SHP77 (cell line): Measurements from ENCODE around the gene POC1A.

Experiments used
- DNase-seq, 2 experiments: peaks; one replicate each; lab custom pipeline; 2025; lab: John Stamatoyannopoulos, UW

The POC1A gene

DNA sequence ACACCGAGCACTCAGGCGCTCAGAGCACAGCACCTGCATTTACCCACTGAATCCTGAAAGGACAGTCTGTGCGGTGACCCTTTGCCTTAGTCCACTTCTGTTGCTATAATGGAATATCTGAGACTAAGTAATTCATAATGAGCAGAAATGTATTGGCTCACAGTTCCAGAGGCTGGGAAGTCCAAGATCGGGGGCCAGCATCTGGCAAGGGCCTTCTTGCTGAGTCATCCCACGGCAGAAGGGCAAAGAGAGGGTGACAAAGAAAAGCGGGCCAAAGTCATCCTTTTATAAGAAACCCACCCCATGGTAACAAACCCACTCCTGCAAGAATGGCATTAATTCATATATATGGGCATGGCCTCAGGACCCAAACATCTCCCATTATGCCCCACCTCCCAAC is 27.7 kb downstream of the POC1A start:
- no peak for DNase-seq

DNA sequence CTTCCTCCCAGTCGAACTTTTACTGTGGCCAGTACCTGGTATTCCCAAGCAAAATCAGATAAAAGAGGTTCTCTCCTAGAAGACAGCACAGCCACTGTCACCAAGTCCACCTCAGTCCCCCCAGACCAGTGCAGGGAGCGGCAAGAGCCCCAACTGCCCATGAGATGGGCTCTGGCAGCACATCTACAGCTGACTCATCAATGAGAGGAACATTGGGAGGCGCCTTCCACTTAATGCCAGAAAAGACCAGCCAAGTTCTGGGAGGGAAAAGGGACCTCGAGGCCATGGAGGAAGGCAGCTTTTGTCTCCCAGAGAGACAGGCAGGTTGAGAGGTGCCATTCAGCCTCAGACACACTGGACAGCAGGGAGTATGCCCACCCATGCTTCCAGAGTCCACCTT is 28.2 kb downstream of the POC1A start:
- DNase-seq, result no peak

DNA sequence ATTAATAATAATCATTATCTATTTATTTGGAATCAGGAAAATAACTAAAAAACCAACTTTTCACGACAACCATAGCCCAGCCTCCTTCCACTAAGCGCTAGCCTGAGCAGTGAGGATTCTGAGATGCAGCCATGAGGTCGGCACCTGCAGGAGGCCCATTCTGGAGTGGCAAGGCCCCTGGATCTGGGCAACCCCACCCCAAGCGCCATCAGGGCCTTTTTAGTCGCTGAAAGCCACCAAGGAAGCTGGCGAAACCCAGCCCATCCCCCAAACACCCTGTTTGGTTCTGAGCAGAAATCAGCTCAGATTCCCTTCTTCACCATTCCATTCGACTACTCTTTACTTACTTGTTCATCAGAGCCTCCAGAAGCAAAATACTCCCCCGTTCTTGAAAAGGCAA is 29.5 kb downstream of the POC1A start:
- no peak for DNase-seq

DNA sequence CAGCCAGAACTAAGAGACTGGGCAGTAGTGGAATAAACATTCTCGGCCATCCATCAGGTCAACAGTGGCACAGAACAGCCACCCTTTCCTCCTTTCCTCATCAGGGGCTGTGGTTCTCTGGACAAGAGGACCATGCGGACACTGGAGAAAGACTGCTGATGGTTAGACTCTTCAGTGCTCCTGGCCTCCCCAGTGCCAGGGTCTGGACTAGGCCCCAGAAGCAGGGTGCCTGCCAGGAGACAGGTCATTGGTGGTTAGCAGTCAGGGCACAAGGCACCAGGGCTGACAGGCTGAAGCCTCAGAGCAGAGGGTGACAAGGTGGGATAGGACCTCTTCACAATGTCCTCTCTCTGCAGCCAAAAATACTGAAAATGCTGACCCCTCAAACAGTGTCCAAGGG is 30.1 kb downstream of the POC1A start:
- DNase-seq, result no peak

DNA sequence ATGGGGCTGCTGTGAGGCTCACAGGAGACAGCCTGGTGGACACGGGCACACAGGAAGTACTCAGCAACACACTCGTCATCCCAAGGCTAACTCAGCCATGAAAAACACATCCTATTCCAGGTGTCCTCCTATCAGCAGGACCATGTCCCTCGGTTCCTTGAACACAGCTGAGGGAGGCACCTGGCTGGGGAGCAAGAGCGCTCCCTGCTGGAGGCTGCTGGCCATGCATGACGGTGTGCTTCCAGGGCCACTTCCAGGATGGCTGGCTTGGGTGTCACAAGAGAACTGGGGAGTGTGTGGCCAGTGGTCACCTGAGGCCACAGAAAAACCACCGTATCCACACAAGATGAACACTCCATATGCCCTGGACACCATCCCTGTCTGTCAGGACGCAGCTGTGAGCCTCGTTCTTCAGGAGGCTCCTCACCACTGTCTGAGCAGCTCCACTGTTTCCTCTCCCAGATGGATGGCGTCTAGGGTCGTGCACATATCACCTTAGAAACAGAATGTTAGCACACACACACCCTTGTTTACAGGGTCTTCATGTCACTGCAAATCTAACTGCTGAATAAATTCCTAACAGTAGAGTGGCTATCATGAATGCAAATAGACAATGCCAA is 31.0 kb downstream of the POC1A start:
- peak; percentile 52 to 53 for DNase-seq

DNA sequence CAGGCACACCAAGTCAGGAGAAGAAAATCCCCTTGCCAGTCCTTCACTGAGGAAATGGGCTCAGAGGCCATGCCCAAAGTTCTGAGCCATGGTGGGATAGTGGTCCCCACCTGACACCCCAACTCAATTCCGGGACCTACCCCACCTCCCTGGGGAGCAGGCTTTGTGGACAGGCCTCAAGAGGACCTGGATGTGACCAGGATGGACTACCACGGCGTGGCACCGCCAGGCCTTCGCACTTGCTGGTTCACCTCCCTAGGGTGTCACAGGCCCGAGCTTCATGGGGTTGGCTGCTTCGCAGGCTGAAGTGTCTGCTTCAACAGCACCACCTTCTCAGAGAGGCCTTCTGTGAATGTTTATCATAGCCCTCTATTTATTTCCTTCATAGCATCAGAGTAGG is 31.7 kb downstream of the POC1A start:
- DNase-seq, result no peak

DNA sequence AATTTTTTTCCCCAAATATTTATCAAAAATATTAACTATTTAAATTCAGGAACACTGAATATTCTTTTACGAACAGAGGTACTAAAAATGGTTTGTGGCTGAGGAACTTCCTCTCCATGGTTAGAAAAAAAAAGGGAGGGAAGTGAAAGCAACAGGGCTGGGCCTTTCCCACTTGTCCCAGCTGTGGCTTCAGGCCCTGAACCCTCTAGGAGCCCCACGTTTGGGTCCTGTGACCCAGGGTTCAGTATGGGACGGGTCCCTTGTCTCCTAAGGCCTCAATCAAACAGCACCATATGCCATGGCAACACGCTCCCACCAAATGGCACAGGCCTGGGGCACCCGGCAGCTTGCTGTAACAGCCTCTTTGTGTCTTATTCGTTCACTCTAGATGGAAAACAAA is 32.4 kb downstream of the POC1A start:
- no peak for DNase-seq

DNA sequence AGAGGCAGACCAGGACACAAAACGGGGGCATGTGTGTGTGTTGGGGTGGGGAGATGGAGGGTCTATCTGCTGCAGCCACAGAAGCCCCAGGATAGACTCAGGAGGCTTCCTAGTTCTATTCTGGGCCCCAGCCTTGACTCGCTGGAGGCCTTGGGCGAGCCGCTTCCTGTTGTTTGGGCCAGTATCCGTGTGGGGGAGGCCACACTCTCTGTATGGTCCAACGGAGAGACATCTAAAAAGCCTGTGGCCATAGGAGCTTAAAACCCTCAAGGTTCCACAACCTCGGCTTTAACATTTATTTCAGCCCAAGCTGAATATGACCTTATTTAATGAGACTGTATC is 32.8 kb downstream of the POC1A start:
- DNase-seq, result no peak

DNA sequence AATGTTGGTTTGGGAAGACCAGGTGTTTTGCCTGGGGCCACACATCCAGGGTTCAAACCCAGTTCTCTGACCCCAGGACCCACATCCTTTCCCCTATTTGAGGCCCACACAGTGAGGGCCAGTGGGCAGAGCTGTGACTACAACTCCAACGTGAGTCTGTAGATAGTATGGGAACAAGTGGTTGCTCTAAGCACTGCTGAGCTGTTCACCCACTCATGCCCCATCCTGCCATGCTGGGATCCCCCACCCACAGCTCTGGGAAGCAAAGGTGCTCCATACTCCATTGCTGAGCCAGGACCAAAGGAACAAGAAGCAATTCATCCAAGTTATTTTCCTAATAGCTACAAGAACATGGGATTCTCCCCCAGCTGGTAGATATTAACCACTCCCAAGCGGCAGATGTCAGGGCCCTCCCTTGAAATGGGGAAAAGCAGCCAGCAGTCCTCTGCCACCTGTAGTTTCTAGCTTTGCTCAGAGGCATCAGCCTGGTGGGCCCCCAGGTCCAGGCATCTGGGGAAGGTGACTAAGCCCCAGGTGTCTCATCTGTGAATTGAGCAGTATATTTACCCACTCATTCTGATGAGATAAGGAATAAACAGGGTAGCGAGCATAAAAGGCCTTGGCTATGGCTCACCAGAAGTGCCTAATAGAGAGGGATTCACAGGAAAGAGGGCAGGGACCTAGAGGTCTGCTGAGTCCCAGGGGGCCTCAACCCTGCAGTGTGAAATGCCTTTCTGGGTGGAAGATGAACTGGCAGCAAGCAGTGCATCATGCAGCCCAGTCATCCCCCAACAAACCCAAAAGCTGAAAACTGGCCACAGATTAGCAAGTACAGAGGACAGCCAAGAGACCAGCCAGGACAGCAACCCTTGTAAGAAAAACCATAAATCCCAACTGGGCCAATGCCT is 33.4 kb downstream of the POC1A start:
- DNase-seq, result no peak

DNA sequence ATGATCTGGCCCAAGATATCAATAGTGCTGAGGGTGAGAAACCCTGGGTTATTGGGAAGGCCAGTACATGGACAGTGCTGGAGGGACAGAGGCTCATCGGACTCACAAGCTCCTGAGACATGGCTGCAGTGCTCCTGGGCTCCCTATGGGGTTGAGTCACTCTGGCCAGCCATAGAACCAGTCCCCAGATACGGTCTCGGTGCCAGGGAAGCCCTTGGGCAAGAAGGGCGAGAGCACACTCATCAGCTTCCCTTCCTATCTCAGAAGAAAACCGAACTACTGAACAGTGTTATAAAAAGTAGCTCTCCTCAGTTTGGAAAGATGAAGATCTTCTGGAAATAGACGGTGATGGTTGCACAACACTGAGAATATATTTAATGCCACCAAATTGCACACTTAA is 34.4 kb downstream of the POC1A start:
- no peak for DNase-seq

DNA sequence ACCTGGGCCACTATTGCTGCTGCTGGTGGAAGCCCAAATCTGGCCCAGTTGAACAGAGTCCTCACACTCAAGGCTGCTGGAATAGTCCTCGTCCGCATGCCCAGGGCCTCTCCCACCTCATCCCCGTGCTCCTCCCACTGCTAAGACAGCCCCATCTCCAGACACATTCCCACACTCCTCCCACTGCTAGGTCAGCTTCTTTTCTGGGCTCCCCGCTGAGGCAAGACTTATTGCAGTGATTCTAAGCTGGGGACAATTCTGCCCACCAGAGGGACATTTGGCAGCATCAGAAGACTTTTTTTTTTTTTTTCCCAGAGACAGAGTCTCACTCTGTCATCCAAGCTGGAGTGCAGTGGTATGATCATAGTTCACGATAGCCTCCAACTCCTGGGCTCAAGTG is 35.1 kb downstream of the POC1A start:
- no peak for DNase-seq

DNA sequence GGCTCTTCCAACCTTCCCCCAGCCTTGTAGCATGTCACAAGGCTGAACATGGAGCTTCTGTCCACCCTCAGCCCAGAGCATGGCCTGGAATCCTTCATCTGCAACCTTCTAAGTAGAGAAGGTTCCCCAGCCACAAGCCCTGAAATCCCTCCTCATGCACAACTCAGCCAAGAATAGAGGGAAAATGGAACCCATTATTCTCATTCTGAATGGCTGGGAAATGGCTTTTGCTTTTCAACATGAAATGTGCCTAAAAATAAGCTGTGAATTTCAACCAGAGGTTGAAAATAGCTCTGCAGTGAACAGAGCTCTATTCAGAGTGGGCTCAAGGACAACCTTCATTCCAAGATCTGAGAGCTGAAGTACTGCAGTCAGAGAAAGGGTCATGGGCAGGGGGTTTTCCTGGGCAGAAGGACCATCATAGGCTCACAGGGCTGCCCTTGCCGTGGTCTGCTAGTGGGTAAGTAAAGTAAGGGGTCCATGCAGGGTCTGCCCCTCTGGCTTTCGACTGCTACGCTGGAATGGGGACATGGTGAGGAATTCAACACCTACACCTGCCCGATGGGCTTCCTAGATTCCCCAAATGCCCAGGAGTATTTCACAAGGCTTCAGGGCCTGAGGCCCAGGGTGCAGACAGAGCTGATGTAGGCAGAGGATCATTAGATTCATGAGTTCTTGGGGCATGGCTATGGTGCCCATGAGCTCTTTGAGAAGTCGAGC is 35.9 kb downstream of the POC1A start:
- no peak for DNase-seq

DNA sequence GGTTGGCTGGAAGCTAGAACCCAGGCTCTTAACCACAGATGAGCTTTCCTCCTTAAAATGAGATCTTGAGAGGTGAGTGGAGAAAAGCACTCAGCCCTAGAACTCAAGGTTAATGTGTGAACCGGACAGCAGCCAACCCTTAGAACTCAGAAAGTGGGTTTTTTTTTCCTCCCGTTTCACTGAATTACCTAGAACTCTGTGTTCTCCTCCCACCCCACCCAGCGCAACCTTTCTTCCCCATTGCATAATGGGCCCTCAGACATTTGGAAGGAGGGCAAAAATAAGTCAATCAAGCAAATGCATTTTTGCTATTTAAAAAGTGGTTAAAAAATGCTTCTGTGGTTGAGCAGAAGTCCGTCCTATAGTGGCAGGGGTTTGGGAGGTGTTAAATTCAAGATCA is 36.7 kb downstream of the POC1A start:
- DNase-seq, result no peak

DNA sequence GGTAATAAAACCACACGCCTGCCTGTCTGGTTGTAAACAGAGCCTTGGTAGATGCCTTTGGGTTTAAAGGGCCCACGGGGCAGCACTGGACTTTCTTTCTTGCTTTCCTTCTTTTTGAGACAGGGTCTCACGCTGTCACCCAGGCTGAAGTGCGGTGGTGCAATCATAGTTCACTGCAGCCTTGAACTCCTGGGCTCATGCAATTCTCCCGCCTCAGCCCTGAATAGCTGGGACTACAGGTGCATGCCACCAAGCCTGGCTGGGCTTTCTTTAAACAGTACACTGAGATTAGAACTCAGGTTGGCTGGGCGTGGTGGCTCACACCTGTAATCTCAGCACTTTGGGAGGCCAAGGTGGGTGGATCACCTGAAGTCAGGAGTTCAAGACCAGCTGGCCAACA is 42.2 kb downstream of the POC1A start:
- DNase-seq, result no peak

DNA sequence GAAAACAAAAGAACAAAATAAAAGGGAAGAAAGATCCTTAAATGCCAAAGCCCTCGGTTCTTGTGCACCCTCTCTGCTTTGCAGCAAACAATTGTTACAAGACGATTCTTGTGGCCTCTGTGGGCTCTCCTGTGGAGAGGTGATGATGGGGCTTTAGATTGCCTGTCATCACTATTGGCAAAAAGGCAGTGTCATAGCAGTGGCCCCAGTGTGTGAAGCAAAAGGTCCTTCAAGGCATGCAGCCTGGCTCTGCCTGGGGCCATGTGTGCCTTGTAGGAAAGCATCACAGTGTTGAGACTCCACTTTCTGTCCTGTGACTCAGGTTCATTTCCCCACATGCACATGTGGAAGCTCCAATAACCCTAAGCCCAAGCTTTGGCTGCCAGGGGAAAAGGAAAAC is 43.7 kb downstream of the POC1A start:
- DNase-seq, result no peak

DNA sequence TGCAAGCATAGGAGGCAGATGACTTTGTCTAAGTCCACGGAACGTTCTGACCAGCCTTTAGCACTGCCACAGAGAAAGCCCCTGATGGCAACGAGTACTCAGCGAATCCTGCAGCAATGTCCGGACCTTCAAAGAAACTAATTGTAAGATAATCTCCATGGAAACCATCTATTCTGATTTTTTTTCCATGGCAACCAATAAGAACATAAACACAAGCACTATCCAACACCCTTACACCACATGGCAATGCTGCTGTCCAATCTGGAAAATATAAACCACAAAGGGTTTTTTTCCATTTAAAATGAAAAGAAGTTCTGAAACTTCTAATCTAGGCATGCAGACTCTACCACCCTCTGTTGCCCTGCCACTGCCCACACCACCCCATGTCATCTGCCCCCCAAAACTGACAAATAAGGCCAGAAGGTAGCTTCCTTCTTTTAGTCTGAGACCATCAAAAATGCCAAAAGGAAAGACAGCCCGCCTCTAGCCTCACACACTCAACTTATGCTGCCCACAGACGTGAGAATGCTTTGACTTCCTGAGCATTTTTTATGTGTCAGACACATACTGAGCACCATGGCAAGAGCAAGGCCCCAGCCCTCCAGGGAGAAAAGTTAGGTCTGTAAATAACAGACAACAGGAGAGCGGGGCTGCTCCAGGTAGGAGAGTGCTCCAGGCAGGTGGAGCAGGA is 44.5 kb downstream of the POC1A start:
- no peak for DNase-seq

DNA sequence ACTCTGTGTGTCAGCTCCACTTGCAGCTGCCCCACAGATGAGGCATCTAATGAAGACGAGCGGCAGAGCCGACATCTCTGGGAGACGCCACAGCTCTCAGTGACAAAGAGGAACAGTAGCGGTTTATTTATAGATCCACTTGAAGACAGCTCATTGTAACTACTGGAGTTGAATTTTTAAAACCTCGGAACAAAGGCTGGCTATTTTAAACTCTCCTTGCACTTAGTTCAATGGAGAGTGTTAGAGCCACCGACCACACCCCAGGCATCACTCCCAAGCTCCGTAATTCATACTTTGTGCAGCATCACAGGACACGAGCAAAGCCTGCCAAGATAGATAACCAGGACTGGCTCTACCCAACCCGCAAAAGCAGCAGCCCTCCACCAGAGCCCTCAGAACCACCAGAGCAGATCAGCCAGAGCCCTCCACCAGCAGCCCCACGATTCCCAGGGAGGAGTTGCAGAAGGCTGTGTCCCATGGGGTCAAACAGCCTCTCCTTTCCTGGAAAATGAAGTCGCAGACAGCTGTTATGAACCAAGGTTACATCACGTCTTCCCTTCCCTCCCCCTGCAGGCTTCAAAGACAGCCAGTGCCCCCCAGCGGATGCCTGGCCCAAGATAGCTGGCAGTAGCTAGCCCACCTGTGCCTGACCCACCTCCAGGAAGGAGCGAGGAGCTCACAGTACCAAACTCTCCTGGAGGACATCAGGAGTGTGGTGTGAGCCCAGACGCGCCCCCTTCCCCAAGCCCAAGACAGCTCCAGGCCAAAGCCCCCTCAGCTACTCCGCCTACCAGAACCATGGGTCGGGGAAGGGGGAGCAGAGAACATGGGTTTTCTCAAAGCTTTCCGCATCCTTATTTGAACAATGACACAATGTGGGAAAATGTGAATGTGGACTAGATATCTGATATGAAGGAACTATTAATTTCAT is 45.7 kb downstream of the POC1A start:
- DNase-seq, result no peak

DNA sequence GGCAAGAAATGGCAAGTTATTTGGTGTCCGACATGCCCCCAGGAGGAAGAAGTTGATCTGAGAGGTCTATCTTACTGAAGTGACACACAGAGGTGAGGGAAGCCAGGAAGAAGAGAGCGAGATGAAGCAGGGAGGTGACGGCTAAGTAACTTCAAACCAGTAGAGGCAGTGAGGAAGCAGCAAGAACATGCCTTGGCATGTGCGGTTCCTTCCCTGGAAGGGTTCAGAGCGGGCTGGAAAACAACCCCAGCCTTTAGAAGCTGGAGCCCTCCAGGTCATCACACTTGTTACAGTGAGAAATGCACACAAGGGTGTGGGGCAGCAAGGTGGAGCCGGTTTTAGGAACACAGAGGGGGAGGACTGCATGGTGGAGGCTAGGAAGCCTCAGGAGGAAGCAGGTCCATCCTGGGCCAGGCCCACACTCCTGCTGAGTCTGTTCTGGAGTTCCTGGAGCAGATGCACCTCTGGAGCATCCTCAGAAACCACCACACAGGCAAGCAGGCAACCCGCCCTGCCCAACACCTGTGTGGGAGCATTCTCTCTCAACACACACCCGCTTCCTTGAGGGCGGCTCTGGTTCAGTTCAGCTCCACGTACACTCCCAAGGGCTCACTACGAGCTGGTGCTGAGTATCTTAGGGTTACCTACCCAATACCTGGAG is 47.1 kb downstream of the POC1A start:
- no peak for DNase-seq

DNA sequence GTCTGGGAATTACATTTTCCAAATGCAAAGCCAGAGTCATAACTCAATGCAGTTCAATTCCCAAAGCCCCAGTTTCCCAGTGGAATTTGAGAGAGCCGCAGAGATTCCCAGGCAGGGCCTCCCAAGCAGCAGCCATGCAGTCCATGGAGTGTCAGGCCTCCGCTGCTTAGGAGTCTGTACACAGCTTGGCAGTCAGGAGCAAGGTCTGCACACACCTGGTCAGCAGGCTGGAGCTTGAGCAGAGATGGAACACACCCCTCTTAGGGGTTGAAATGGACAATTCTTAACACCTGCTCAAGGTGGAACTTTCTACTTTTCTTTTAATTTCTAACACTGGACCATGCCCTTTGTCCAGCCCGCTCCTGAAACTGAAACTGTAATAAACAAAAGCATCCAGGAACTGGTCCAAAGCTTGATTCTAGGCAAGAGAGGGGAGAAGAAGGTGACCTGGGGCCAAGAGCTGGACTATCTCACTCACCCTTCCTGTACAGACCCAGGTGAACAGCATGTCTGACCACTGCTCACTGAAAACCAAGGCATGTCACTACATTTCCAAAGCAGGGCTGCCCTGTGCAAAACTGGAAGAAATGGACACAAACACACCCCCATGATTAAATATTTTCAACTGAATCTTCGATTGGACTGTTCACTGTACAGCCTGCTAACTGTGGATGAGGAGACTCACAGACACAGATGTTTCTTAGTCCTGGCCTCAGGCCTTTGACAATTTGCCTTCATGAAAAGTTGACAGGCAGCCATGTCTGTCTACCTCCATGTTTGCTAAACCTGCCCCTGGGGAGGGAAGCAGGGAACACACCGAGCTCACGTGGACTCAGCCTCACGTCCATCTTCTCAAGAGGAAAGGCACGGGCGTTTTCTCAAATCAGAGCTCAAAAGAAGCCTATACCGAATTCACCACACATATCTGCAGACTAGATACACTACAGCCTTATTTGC is 49.3 kb downstream of the POC1A start:
- DNase-seq, result no peak

DNA sequence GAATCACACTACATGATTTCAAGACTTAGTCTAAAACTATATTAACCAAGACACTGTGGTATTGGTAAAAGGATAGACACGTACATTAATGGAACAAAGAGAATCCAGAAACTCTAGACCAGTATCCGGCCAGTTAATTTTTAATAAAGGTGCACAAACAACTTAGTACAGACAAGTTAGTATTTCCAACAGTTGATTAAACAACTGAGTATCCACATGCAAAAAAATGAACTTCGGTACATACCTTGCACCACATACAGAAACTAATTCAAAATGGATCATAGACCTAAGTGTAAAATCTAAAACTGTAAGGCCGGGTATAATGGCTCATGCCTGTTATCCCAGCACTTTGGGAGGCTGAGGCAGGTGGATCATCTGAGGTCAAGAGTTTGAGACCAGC is 51.3 kb downstream of the POC1A start:
- DNase-seq, result no peak
